Right renal pelvis (tissue), 4 donors: ENCODE results near the gene PCDHA8. TPM values are rescaled to one million over a fixed set of nuclear protein-coding genes. Genes with fewer than 3 reads are reported as not detected.
A peak's percentile ranks its signal among the peaks of the same experiment; 100 is the strongest.
"Not testable (repeated sequence)": the region's sequence is repeated elsewhere in the genome, so short reads cannot be mapped to it uniquely, and the experiment has no call there.

Experiments
- DNase-seq, 4 donors: peaks; one replicate each; pipeline ENCODE4 v3.0.0-alpha.2; 2013; ENCODE audit warnings: low read depth in 4 of 4, low spot score in 3 of 4, missing footprints in 1 of 4
- polyA plus RNA-seq, 4 donors: library from polyadenylated mRNA; unstranded; fragments of 120-200 nt; gene quantifications; one replicate each; pipeline ENCODE4 v1.2.1, GENCODE V29; 2013; ENCODE audit not compliant: insufficient read length in 4 of 4

The PCDHA8 gene
- polyA plus RNA-seq: under 1 TPM in 3 of 4 donors, not detected in 1; 0.04 to 0.07 (median 0.06) TPM

- peak in 1 of 4 donors; percentile 3 for DNase-seq
Observed at GRCh38 chr5:140840978-140841962, at the start of gene PCDHA8. Gene PCDHA8, plus strand, starts transcription at chr5:140841187. Its CDS starts 135 bp downstream, at chr5:140841322.

- DNase-seq: no peak
Observed at GRCh38 chr5:140794595-140795258, 46.3 kb upstream of the PCDHA8 start, which contains the start of gene PCDHA2. Gene PCDHA2, plus strand, starts transcription at chr5:140794852.

GRCh38 chr5:140795259-140795641 is 45.7 kb upstream of the PCDHA8 start:
- no peak for DNase-seq

GRCh38 chr5:140796072-140796717 is 44.8 kb upstream of the PCDHA8 start:
- not testable (repeated sequence) for DNase-seq

- DNase-seq: no peak
Observed at GRCh38 chr5:140796718-140797095, 44.3 kb upstream of the PCDHA8 start.

GRCh38 chr5:140800816-140801493 is 40.0 kb upstream of the PCDHA8 start, which contains the start of gene PCDHA3:
Gene PCDHA3, plus strand, starts transcription at chr5:140801057.
- DNase-seq: no peak

- no peak for DNase-seq
Observed at GRCh38 chr5:140801494-140801841, 39.5 kb upstream of the PCDHA8 start.

GRCh38 chr5:140802381-140802780 is 38.6 kb upstream of the PCDHA8 start:
- not testable (repeated sequence) for DNase-seq

- DNase-seq: no peak
Observed at GRCh38 chr5:140802781-140803271, 38.2 kb upstream of the PCDHA8 start.

- no peak for DNase-seq
Observed at GRCh38 chr5:140806834-140807775, 33.9 kb upstream of the PCDHA8 start, which contains the start of gene PCDHA4. Gene PCDHA4, plus strand, starts transcription at chr5:140807068.

- not testable (repeated sequence) for DNase-seq
Observed at GRCh38 chr5:140808241-140808888, 32.6 kb upstream of the PCDHA8 start.

GRCh38 chr5:140808889-140809291 is 32.1 kb upstream of the PCDHA8 start:
- DNase-seq: no peak

GRCh38 chr5:140821375-140822280 is 19.4 kb upstream of the PCDHA8 start, which contains the start of gene PCDHA5:
Gene PCDHA5, plus strand, starts transcription at chr5:140821613.
- DNase-seq: no peak

GRCh38 chr5:140822281-140822629 is 18.7 kb upstream of the PCDHA8 start:
- DNase-seq: no peak

GRCh38 chr5:140822969-140823368 is 18.0 kb upstream of the PCDHA8 start:
- not testable (repeated sequence) for DNase-seq

- DNase-seq: no peak
Observed at GRCh38 chr5:140823475-140823874, 17.5 kb upstream of the PCDHA8 start.

GRCh38 chr5:140827704-140828361 is 13.2 kb upstream of the PCDHA8 start, which contains the start of gene PCDHA6:
Gene PCDHA6, plus strand, starts transcription at chr5:140827960. Its CDS starts 132 bp downstream, at chr5:140828092.
- DNase-seq: no peak
